GM19240 (cell line): ENCODE measurements around the gene BIRC3.

Experiments used
- DNase-seq: peaks from one replicate; pipeline ENCODE4 v3.0.0; 2011; ENCODE audit warnings: low spot score; ENCODE audit not compliant: insufficient read length

The BIRC3 gene

DNA sequence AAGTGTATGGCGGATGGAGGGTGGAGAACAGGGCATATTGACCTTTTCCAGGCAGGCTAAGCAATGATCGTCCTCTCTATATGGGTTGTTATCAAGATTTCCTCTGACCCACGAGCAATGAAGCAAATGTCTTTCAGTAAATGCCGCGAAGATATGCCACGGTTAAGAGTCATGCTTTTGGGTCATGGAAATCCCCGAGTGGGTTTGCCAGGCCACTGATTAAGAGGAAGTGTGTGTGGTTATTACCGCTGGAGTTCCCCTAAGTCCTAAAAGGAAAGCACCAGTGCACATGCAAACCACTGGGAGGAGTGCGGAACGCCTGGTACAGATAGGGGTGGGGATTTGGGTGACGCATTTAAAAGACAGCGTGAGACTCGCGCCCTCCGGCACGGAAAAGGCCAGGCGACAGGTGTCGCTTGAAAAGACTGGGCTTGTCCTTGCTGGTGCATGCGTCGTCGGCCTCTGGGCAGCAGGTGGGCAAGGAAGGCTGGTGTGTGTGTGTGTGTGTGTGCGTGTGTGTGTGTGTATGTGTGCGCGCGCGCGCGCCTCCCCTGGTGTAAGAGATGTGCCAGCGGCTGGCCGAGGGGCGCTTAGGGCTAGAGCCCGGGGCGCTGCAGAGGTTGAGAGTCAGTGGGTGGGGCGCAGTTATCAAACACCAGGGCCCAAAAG, at the start of gene BIRC3:
Gene BIRC3 (plus strand): TSS at position 386 of the 669 bp plus-strand sequence. CDS start 7,026 bp downstream, outside the sequence.
- DNase-seq: peak; percentile 25

GRCh38 chr11:102267609-102268008, 49.7 kb upstream of the BIRC3 start:
- no peak for DNase-seq

- peak; percentile 72 for DNase-seq
Observed at GRCh38 chr11:102268083-102268984, 49.0 kb upstream of the BIRC3 start.

DNA sequence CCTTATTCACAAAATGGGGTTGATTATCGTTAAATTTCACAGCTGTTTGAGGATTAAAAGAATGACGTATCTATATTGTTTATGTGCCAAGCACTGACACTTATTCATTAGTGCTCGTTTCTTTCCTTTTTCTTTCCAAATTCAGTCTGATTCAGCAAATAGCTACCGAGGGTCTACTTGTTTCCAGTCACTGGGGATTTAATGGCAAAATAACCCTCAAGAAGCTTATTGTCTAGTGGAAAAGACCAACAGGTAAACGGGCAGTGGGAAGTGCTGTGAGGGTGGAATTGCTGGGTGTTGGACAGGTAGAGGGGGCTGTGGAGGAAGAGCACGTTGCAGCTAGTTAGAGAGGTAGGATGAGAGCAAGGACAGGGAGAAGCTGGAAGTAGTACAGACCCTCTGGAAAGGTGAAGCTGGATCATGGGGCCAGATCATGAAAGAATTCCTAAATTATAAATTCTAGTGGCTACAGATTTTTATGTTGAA, 48.3 kb upstream of the BIRC3 start:
- no peak for DNase-seq

GRCh38 chr11:102269927-102270326, 47.4 kb upstream of the BIRC3 start:
- DNase-seq: no peak

DNA sequence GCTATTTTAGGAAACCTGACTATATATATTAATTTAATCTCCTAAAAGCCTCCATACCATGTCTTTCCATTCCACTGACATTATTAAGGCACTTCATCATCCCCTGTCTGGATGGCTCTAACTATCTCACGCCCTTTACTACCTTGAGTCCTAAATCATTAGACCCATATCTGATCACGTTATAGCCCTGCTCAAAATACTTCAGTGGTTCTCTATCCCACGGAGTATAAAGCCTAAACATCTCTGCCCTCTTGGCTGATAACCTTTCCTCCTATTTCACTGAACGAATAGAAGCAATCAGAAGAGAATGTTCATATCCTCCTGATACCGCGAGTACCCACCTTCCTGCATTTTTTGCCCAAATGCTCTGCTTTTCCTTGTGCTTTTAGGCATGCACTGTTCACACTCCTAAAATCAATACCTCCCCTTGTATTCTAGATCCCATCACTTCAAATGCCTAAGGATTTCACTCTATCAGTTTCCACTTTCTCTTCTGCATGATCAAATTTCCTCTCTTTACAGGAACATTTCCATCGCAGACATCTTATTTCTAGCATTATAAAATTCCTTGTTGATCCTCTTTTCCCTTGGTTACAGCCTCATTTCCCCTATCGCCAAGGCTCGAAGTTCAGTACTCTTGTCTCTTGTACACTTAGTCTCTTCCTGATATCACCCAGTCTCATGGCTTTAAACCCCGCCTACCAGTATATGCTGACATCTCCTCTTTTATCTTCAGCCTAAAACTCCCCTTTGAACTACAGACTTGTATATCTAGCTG, 45.0 kb upstream of the BIRC3 start:
- no peak for DNase-seq

GRCh38 chr11:102274628-102275027, 42.7 kb upstream of the BIRC3 start:
- no peak for DNase-seq

GRCh38 chr11:102276362-102276761, 40.9 kb upstream of the BIRC3 start:
- DNase-seq: no peak

- DNase-seq: no peak
Observed at GRCh38 chr11:102276783-102277182, 40.5 kb upstream of the BIRC3 start.

DNA sequence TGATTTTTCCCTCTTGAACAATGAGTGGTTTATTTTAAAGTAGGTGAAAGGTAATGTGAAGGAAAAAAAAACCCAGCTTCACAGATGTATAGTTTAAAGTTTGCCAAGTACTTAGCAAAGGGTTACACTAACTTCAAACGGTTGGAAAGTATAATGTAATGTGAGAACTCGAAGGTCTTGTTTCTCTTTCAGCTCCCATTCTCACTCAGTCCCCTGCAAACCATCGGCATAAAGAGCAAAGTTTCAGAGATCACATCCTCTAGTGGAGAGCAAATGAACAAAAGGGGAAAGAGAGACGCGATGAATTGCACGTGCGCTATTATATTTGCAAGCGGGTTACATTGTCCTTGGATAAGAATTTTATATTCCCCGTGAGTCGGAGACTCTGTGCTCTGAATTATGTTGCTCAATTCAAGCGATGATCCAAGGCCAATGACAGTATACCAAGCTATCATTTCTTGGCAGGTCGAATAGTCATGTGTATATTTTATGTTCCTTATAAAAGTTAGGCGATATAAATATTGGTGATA, 37.6 kb upstream of the BIRC3 start:
- DNase-seq: peak; percentile 11

DNA sequence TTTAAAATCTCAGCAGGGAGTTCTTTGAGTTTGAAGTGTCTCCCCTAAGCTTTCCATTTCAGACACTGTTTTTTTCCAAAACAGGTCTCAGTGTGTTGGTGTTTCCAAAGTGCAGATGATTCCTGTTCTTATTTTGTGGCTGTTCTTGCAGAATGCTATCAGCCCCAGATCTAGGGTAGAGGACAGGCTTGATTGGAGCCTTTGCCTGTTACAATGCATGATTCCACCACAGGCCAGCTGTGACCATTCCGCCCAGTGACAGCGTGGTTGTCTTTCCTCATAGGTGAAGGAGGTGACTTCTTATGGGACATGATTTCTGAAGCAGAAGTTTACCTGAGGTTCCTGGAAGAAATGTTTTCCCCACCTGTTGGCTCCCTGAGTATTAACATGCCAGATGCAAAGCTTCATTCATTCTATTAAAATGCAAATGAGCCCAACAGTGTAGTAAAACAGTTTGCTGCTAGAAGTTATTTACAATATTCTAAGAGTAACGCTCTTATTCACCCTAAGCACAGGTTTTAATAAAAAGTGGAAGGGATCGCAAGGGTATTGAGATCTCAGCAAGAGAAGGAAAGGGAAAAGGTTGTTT, 36.9 kb upstream of the BIRC3 start:
- DNase-seq: no peak

DNA sequence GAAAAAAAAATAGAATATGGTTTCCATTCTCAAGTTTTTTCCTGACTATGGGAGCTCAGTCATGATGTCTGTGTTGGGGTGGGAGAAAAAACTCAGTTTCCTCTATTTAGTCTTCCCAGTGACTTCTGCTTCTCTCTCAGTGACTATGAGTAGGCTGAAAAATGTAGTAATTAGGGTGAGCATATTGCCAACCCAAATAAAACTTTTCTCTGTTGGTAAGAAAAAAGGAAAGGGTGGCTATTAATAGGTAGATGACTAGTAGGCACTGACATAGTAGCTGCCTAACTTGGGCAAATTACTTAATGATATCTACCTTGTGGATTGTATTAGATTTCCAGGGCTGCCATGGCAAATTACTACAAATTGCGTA, 34.2 kb upstream of the BIRC3 start:
- DNase-seq: no peak

- no peak for DNase-seq
Observed at GRCh38 chr11:102284008-102284407, 33.3 kb upstream of the BIRC3 start.

DNA sequence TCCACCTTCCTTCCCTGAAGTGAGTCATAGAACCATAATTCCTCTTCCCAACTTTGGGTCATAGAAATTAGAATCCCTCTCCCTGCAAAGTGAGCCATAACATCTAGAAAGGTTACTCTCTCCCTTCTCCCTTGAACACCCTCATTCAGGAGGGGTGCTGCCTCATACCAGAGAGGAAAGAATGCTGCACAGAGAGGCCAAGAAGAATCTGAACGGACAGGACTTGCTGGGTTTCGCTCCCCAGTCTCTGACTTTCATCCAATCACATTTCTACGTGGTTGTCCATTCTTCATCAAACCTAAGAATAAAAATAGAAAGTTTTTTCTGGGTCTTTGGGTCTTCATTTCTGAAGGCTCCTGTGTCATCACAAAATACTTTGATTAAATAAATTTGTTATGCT, 31.0 kb upstream of the BIRC3 start:
- no peak for DNase-seq

GRCh38 chr11:102287964-102288724, 29.1 kb upstream of the BIRC3 start:
- peak; percentile 19 for DNase-seq

DNA sequence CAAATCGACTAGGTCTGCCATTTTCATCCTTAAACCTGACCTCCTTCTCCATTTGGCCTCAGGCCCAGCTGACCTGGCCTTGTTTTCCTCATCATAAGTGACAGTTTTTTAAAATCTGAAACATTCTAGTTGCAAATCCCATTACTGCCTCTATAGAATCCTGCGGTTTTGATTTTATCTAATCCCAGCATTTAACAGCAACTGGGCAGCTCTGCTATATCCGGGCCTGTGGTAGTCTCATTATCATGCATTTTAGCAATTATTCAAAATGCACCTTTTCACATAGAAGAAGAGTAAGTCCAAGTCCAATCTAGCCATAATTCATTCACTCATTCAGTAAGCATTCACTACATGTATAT, 28.6 kb upstream of the BIRC3 start:
- no peak for DNase-seq

- no peak for DNase-seq
Observed at GRCh38 chr11:102289592-102289991, 27.7 kb upstream of the BIRC3 start.

DNA sequence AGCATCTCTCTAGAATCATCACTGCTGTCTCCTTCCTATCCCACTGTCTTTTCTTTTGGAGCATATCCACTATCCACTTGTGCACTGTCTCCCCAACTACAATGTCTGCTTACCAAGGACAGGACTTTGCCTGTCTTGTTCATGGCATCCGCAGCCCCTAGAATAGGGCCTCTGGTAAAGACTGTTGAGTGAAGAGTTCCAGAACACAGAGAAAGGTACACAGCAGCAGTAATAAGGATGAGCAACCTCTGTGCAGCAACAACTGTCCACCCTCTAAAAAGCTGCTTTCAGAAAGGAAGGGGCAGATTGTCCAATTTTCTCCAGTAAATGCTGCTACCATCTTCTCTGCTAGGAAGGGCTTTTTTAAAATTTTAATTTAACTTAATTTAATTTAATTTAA, 25.5 kb upstream of the BIRC3 start:
- DNase-seq: no peak

- no peak for DNase-seq
Observed at GRCh38 chr11:102292933-102293332, 24.4 kb upstream of the BIRC3 start.

- DNase-seq: no peak
Observed at GRCh38 chr11:102293873-102294601, 23.2 kb upstream of the BIRC3 start.
